Loucy (cell line): ENCODE data around the gene VHLL.

Experiments
- H2AFZ ChIP-seq: fragments of 200-600 bp; sonication (generic); 2 replicates; pipeline ENCODE4 v1.6.0; 2016; ENCODE audit warnings: antibody characterized with exemption, mild to moderate bottlenecking, low read length, moderate library complexity
- H3F3A ChIP-seq: fragments of 200-600 bp; 2 replicates; pipeline ENCODE4 v1.6.0; 2016; ENCODE audit warnings: antibody characterized with exemption, low read depth, mild to moderate bottlenecking
- H3K27me3 ChIP-seq: fragments of 200-600 bp; sonication (generic); 2 replicates; pipeline ENCODE4 v1.6.1; 2014; ENCODE audit warnings: low read length, mild to moderate bottlenecking; ENCODE audit not compliant: insufficient read depth, poor library complexity, severe bottlenecking
- H3K36me3 ChIP-seq: fragments of 200-600 bp; sonication (generic); 2 replicates; pipeline ENCODE4 v1.6.1; 2016; ENCODE audit warnings: low read length; ENCODE audit not compliant: insufficient read depth
- H3K4me1 ChIP-seq: fragments of 200-600 bp; sonication (generic); 2 replicates; pipeline ENCODE4 v1.5.1; 2014; ENCODE audit warnings: low read length, mild to moderate bottlenecking; ENCODE audit not compliant: insufficient read depth, poor library complexity, severe bottlenecking
- H3K4me2 ChIP-seq: fragments of 200-600 bp; sonication (generic); 2 replicates; pipeline ENCODE4 v1.6.0; 2014; ENCODE audit warnings: antibody characterized with exemption, low read length, low read depth, mild to moderate bottlenecking; ENCODE audit not compliant: poor library complexity, severe bottlenecking
- H3K4me3 ChIP-seq: fragments of 200-600 bp; sonication (generic); 2 replicates; pipeline ENCODE4 v1.5.1; 2014; ENCODE audit warnings: low read length, mild to moderate bottlenecking, mixed read lengths; ENCODE audit not compliant: poor library complexity, severe bottlenecking
- H3K79me2 ChIP-seq: fragments of 200-600 bp; sonication (generic); 2 replicates; pipeline ENCODE4 v1.6.1; 2014; ENCODE audit warnings: low read length; ENCODE audit not compliant: insufficient read depth
- H3K9ac ChIP-seq: fragments of 200-600 bp; sonication (generic); 2 replicates; pipeline ENCODE4 v1.6.0; 2014; ENCODE audit warnings: mild to moderate bottlenecking, low read depth, low read length, moderate library complexity; ENCODE audit not compliant: poor library complexity, severe bottlenecking
- H3K9me2 ChIP-seq: fragments of 200-600 bp; sonication (generic); replicated peaks from 2 replicates; pipeline ENCODE4 v1.6.1; 2016; ENCODE audit warnings: low read depth, low read length, mixed read lengths
- H3K9me3 ChIP-seq: fragments of 200-600 bp; sonication (generic); 2 replicates; pipeline ENCODE4 v1.6.1; 2014; ENCODE audit warnings: mild to moderate bottlenecking, antibody characterized with exemption, low read length, low read depth; ENCODE audit not compliant: insufficient read depth
- H4K20me1 ChIP-seq: fragments of 200-600 bp; sonication (generic); 2 replicates; pipeline ENCODE4 v1.6.0; 2014; ENCODE audit warnings: antibody characterized with exemption, low read length, mild to moderate bottlenecking; ENCODE audit not compliant: insufficient read depth, poor library complexity, severe bottlenecking
- CTCF ChIP-seq: fragments of 200-600 bp; sonication (generic); conservative IDR thresholded peaks from 2 replicates; pipeline ENCODE4 v1.5.1; 2014; ENCODE audit warnings: mild to moderate bottlenecking, antibody characterized with exemption, low read length
- EZH2phosphoT487 ChIP-seq: fragments of 200-600 bp; IDR thresholded peaks from 2 replicates; pipeline ENCODE4 v1.6.1; 2018; ENCODE audit warnings: antibody characterized with exemption, mild to moderate bottlenecking, moderate library complexity, borderline replicate concordance

Gene VHLL

DNA sequence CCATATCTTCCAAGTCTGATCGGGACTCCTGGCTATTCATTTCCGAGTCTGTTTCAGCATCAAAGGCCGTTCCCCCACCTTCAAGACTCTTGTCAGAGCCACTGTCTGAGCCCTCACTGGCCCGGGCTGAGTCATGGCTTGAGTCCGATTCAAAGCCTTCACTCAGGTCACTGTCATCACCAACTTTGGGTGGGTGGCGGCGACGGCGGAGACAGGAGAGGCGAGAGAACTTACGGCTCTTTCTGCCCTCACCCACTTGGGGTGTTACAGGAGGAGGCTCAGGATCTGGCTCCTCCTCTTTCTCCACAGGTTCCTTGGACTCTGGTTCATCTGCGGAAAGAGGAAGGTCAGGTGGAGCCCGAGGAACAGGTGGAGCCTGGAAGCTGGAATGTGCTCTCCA, 33.1 kb downstream of the VHLL start:
- Histone ChIP-seq H3K27me3 (no peaks in the 10 kb centered on the region), H2AFZ (no peak overlapping the region), H3K9me2 (no peaks in the 10 kb centered on the region), H3K4me3 (no peak overlapping the region), H3K79me2 (no peaks in the 10 kb centered on the region), H3K4me1 (no peaks in the 10 kb centered on the region), H3F3A (no peaks in the 10 kb centered on the region), H4K20me1 (no peaks in the 10 kb centered on the region), H3K9ac (no peak overlapping the region), H3K9me3 (no peaks in the 10 kb centered on the region), H3K36me3 (peaks cover 77% of the 10 kb centered on the region; the same call in 1 of the 2 replicates), H3K4me2 (no peak overlapping the region)
- TF ChIP-seq EZH2phosphoT487 (no peak), CTCF (no peak)

DNA sequence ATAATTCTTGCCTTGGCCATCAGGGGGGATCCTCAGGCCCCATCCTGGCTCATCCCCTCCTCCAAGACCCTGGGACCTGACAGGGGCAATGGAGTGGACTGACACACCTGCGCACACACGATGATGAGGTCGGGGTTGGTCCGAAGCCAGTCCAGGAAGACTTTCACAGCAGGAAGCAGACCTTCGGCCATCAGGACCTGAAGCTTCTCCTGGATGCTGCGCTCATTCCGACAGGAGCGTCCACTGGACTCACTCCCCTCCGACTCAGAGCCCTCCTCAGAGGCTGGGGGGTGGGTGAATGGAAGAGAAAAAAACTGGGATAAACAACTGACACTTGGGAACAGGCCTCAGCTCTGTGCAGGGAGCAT, 35.8 kb downstream of the VHLL start:
- H4K20me1 ChIP-seq, result no peaks in the 10 kb centered on the region
- no peaks in the 10 kb centered on the region for H3K9me3 ChIP-seq
- no peak overlapping the region for H3K4me3 ChIP-seq
- H3F3A ChIP-seq, result no peaks in the 10 kb centered on the region
- H3K4me1 ChIP-seq, result no peaks in the 10 kb centered on the region
- no peaks in the 10 kb centered on the region for H3K79me2 ChIP-seq
- no peaks in the 10 kb centered on the region for H3K9me2 ChIP-seq
- TF ChIP-seq EZH2phosphoT487 (no peak), CTCF (no peak)
- no peaks in the 10 kb centered on the region for H3K27me3 ChIP-seq
- H3K4me2 ChIP-seq, result no peak overlapping the region
- H2AFZ ChIP-seq, result no peak overlapping the region
- H3K9ac ChIP-seq, result no peak overlapping the region
- peaks cover 87% of the 10 kb centered on the region; the same call in 1 of the 2 replicates for H3K36me3 ChIP-seq

GRCh38 chr1:156262461-156263287, 36.4 kb downstream of the VHLL start:
- H3F3A ChIP-seq, result no peaks in the 10 kb centered on the region
- no peak overlapping the region for H3K4me2 ChIP-seq
- no peaks in the 10 kb centered on the region for H3K79me2 ChIP-seq
- H3K9ac ChIP-seq, result no peak overlapping the region
- H3K4me1 ChIP-seq, result no peaks in the 10 kb centered on the region
- H3K27me3 ChIP-seq, result no peaks in the 10 kb centered on the region
- no peaks in the 10 kb centered on the region for H3K9me3 ChIP-seq
- H4K20me1 ChIP-seq, result no peaks in the 10 kb centered on the region
- peaks cover 87% of the 10 kb centered on the region; the same call in 1 of the 2 replicates for H3K36me3 ChIP-seq
- no peaks in the 10 kb centered on the region for H3K9me2 ChIP-seq
- H3K4me3 ChIP-seq, result no peak overlapping the region
- TF ChIP-seq CTCF (no peak), EZH2phosphoT487 (no peak)
- no peak overlapping the region for H2AFZ ChIP-seq
